GM19468 (cell line): ENCODE measurements around the gene SLC2A3.
"Not testable (repeated sequence)": the region's sequence is repeated elsewhere in the genome, so short reads cannot be mapped to it uniquely, and the experiment has no call there.

Experiments
- ATAC-seq: cut with Tn5 transposase; IDR thresholded peaks from one replicate; pipeline ENCODE4 v1.9.1; 2021; ENCODE audit warnings: mild to moderate bottlenecking, moderate library complexity, moderate number of reproducible peaks; ENCODE audit not compliant: unreplicated experiment; ENCODE audit errors: extremely low read depth

SLC2A3 gene

GRCh38 chr12:7953912-7954311 is 17.9 kb upstream of the SLC2A3 start:
- not testable (repeated sequence) for ATAC-seq

- ATAC-seq: no peak
These were observed 15.7 kb upstream of the SLC2A3 start for GRCh38 chr12:7951671-7952070.

- ATAC-seq: not testable (repeated sequence)
These were observed 14.4 kb upstream of the SLC2A3 start for GRCh38 chr12:7950230-7950943.

- ATAC-seq: no peak
These were observed 12.7 kb upstream of the SLC2A3 start for GRCh38 chr12:7948589-7949260.

- ATAC-seq: no peak
These were observed 11.0 kb upstream of the SLC2A3 start for GRCh38 chr12:7947011-7947410.

GRCh38 chr12:7944760-7945159 is 8.8 kb upstream of the SLC2A3 start:
- not testable (repeated sequence) for ATAC-seq

- ATAC-seq: no peak
These were observed 4.9 kb upstream of the SLC2A3 start for GRCh38 chr12:7940906-7941305.

- ATAC-seq: no peak
These were observed 2.0 kb upstream of the SLC2A3 start for GRCh38 chr12:7937833-7938506.

- no peak for ATAC-seq
These were observed 996 bp downstream of the SLC2A3 start for GRCh38 chr12:7934889-7935492.

- no peak for ATAC-seq
These were observed 1.7 kb downstream of the SLC2A3 start for GRCh38 chr12:7934091-7934888.

- ATAC-seq: peak; percentile 71
These were observed 2.7 kb downstream of the SLC2A3 start for GRCh38 chr12:7933255-7933726.

GRCh38 chr12:7932599-7933240 is 3.3 kb downstream of the SLC2A3 start:
- ATAC-seq: not testable (repeated sequence)

GRCh38 chr12:7929083-7929792 is 6.7 kb downstream of the SLC2A3 start:
- no peak for ATAC-seq

GRCh38 chr12:7927470-7927869 is 8.5 kb downstream of the SLC2A3 start:
- ATAC-seq: no peak

GRCh38 chr12:7926068-7926666 is 9.8 kb downstream of the SLC2A3 start:
- not testable (repeated sequence) for ATAC-seq

GRCh38 chr12:7923241-7924236 is 12.4 kb downstream of the SLC2A3 start:
- ATAC-seq: no peak

GRCh38 chr12:7921181-7921580 is 14.8 kb downstream of the SLC2A3 start:
- ATAC-seq: not testable (repeated sequence)
